HG03520 (cell line): ENCODE data around the gene ZDHHC23.

Experiments
- ATAC-seq: cut with Tn5 transposase; IDR thresholded peaks from one replicate; pipeline ENCODE4 v1.9.1; 2021; ENCODE audit warnings: mild to moderate bottlenecking, moderate library complexity; ENCODE audit not compliant: unreplicated experiment

The ZDHHC23 gene

GRCh38 chr3:113985541-113985940 lies 37.7 kb downstream of the ZDHHC23 start:
- peak; percentile 77 for ATAC-seq

GRCh38 chr3:114005481-114005880 lies 57.7 kb downstream of the ZDHHC23 start:
- ATAC-seq = peak; percentile 93

DNA sequence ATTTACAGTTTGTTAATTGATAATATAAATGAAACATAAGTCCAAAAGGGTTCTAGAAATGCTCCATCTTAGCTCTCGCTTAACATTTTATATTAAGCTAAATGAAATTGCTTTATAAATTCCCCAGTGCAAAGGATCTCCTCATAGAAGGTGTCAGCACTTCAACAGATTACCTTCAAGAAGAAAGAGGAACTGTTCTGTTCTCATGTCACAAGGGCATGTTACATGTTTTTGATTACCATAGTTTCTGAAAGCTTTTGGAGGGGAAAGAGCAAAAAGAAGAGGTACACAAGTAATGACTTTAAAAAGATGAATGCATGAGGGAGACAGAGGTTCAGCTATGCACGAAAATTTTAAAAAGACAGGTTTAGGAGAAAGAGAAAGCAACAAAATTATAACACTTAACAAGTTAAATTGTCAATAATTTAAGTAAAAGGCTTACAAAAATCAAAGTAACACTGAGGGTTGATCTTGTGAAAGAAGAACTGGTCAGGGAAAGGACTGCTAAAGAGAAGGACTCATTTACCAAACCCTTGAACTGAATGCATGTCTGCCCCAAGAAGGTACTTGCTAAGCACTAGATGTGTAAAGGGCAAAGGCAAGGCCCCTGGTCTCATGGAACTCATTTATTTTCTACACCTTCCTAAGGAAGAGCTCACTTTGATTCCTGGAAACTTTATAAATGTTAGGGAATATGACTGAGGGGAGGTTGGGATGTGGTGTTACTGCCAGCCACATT lies 63.4 kb downstream of the ZDHHC23 start:
- peak; percentile 61 for ATAC-seq
